Liver (tissue), 3 donors: Measurements from ENCODE around the gene GABRA5.

Experiments
- ATF3 ChIP-seq: IDR thresholded peaks from 2 replicates; pipeline ENCODE4 v1.6.1; 2016; ENCODE audit warnings: antibody characterized with exemption
- CTCF ChIP-seq: fragments of 150-350 bp; IDR thresholded peaks from 2 replicates; pipeline ENCODE4 v1.5.1; 2017; ENCODE audit warnings: improper control_type of control experiment, low read depth, low read length; ENCODE audit not compliant: missing input control
- EGR1 ChIP-seq, 2 donors: IDR thresholded peaks; 2 replicates each; pipeline ENCODE4 v1.6.1; 2016 to 2018; ENCODE audit warnings: antibody characterized with exemption in 2 of 2, low read depth in 2 of 2
- FOXA1 ChIP-seq: IDR thresholded peaks from 2 replicates; pipeline ENCODE4 v1.6.1; 2016; ENCODE audit warnings: antibody characterized with exemption
- JUND ChIP-seq, 2 donors: IDR thresholded peaks; 2 replicates each; pipeline ENCODE4 v1.6.1; 2016; ENCODE audit warnings: antibody characterized with exemption in 2 of 2
- MAX ChIP-seq: IDR thresholded peaks from 2 replicates; pipeline ENCODE4 v1.6.1; 2016; ENCODE audit warnings: antibody characterized with exemption
- RAD21 ChIP-seq, 2 donors: IDR thresholded peaks; 2 replicates each; pipeline ENCODE4 v1.6.1; 2016; ENCODE audit warnings: antibody characterized with exemption in 2 of 2, mild to moderate bottlenecking in 2 of 2
- REST ChIP-seq: IDR thresholded peaks from 2 replicates; pipeline ENCODE4 v1.6.1; 2016; ENCODE audit warnings: antibody characterized with exemption, mild to moderate bottlenecking
- RXRA ChIP-seq, 2 donors: IDR thresholded peaks; 2 replicates each; pipeline ENCODE4 v1.6.1; 2017 to 2018; ENCODE audit warnings: antibody characterized with exemption in 2 of 2, mild to moderate bottlenecking in 1 of 2
- SP1 ChIP-seq: IDR thresholded peaks from 2 replicates; pipeline ENCODE4 v1.6.1; 2018; ENCODE audit warnings: antibody characterized with exemption, mild to moderate bottlenecking
- TAF1 ChIP-seq: conservative IDR thresholded peaks from 2 replicates; pipeline ENCODE4 v1.6.1; 2016; ENCODE audit warnings: antibody characterized with exemption, mild to moderate bottlenecking
- YY1 ChIP-seq: IDR thresholded peaks from 2 replicates; pipeline ENCODE4 v1.6.1; 2016; ENCODE audit warnings: antibody characterized with exemption, mild to moderate bottlenecking
- donor health status: healthy.
- donor health status: healthy.

- TF ChIP-seq CTCF (no peak), SP1 (no peak), TAF1 (no peak), MAX (no peak), RAD21 (IDR thresholded peaks at IDR 0.05) (no peak), YY1 (no peak), REST (no peak), ATF3 (no peak), EGR1 (IDR thresholded peaks at IDR 0.05; ENCODE audit: low read depth in 2 of 2) (no peak), FOXA1 (no peak), JUND (IDR thresholded peaks at IDR 0.05) (no peak), RXRA (IDR thresholded peaks at IDR 0.05) (no peak)
Observed at GRCh38 chr15:26850161-26850560, 16.7 kb upstream of the GABRA5 start.
